Heart right ventricle (tissue), 16 donors: ENCODE data around the gene NAV1. TPM values are rescaled to one million over a fixed set of nuclear protein-coding genes. Genes with fewer than 3 reads are reported as not detected.

Experiments used
- ATAC-seq, 8 donors: fragments of 200-7000 bp; cut with Tn5 transposase; one replicate each; pipeline ENCODE4 v1.9.1; 2020; ENCODE audit warnings: mild to moderate bottlenecking in 8 of 8, moderate library complexity in 8 of 8, moderate number of reproducible peaks in 1 of 8
- DNase-seq, 2 donors: peaks; one replicate each; pipeline ENCODE4 v3.0.0-alpha.2; 2020
- H3K27ac ChIP-seq, 10 donors: fragments of 200-600 bp; sonication (generic) in 2 of 10; one replicate each; pipeline versions ENCODE4 v1.5.0 to v1.8.0; 2020 to 2022; ENCODE audit warnings: mild to moderate bottlenecking in 3 of 10
- H3K27me3 ChIP-seq, 7 donors: fragments of 200-600 bp; one replicate each; pipeline ENCODE4 v1.8.0; 2021 to 2022; ENCODE audit warnings: mild to moderate bottlenecking in 2 of 7
- H3K36me3 ChIP-seq, 9 donors: fragments of 200-600 bp; sonication (generic) in 1 of 9; one replicate each; pipeline versions ENCODE4 v1.5.0 to v1.8.0; 2020 to 2022; ENCODE audit warnings: mild to moderate bottlenecking in 2 of 9
- H3K4me1 ChIP-seq, 9 donors: fragments of 200-600 bp; sonication (generic) in 1 of 9; one replicate each; pipeline versions ENCODE4 v1.5.0 to v1.8.0; 2020 to 2022; ENCODE audit warnings: mild to moderate bottlenecking in 4 of 9
- H3K4me3 ChIP-seq, 10 donors: fragments of 200-600 bp; sonication (generic) in 2 of 10; one replicate each; pipeline versions ENCODE4 v1.5.0 to v1.8.0; 2020 to 2022; ENCODE audit warnings: mild to moderate bottlenecking in 7 of 10, moderate library complexity in 2 of 10
- H3K9me3 ChIP-seq, 11 donors: fragments of 200-600 bp in 10 of 11; sonication (generic) in 2 of 11; one replicate each; pipeline versions ENCODE4 v1.5.0 to v1.8.0; 2013 to 2022; ENCODE audit warnings: mild to moderate bottlenecking in 2 of 11, control low read depth in 1 of 11, moderate library complexity in 1 of 11
- WGBS, 2 donors: extraction: QIAGEN DNeasy Blood & Tissue Kit; methylation state at CpG; one replicate each; pipeline ENCODE4 v1.1.7; 2013; ENCODE audit warnings: inconsistent platforms in 1 of 2; 5-methylcytosine and 5-hydroxymethylcytosine counted together
- intact Hi-C, 10 donors: fragments of 100-400 bp; cut with DNase I; formaldehyde crosslinking; loops; one replicate each; pipeline versions ENCODE4 v1.11.1 to v1.14.2; 2022
- polyA plus RNA-seq, 2 donors: library from polyadenylated mRNA; stranded (reverse); fragments of 200-250 nt; gene quantifications; one replicate each; pipeline ENCODE4 v1.2.3, GENCODE V29; 2013
- total RNA-seq, 10 donors: library from RNA; stranded (reverse); fragmentation: NEBNext Ultra II Directional in 3 of 10; extraction: Animal tissue kit (Norgen Biotek cat#: 25700) in 3 of 10; gene quantifications; one replicate each; pipeline versions ENCODE4 v1.2.1 to v1.2.4, GENCODE V29; 2021 to 2023
- TF ChIP-seq, protein P1 (sequence below), 9 donors: fragments of 200-600 bp; sonication (generic) in 2 of 9; IDR thresholded peaks; one replicate each; pipeline versions ENCODE4 v1.5.0 to v1.8.0; 2021 to 2022; ENCODE audit warnings: antibody characterized with exemption in 9 of 9, mild to moderate bottlenecking in 5 of 9, moderate library complexity in 1 of 9
- donor health status: Arrhythmogenic right ventricular cardiomyopathy.
- donor health status: ischemic (EF 13 %, LVEDD 7.1; RV severe dilation, severe dysfunction).
- donor health status: healthy with polysubstance abuse.
- donor health status: DM: no; HTN: yes; CAD: no.
- donor health status: DM: no; HTN: no; CAD: no.
- donor health status: ischemic (EF 25% LVEDD 6.9; RV normal size, moderate dysfunction).
- donor health status: ischemic (EF 25% LVEDD 5.7; RV mildly dilated, moderate dysfunction).
- donor health status: healthy.
- donor health status: DM: yes; HTN: yes; CAD: no.
- donor health status: Ischemic cardiomyopathy.
- donor health status: ischemic (EF 35%, LVEDD 5.7; RV mildly dilated, moderate dysfunction).
- donor health status: nonischemic (EF 11% LVEDD 7.7; RV severe dilation, severe dysfunction).
- donor health status: DM: yes; HTN: yes; CAD: no.
- donor health status: PGD.
- donor health status: ischemic (EF 29% LVEDD 5.4; RV normal size, mild dysfunction).
- donor health status: nonischemic (EF 23%, LVEDD 6.1; RV moderate dilation, normal function).

Gene NAV1
- total and polyA plus RNA-seq, 12 donors = 13.7 to 111 (median 81.8) TPM

DNA sequence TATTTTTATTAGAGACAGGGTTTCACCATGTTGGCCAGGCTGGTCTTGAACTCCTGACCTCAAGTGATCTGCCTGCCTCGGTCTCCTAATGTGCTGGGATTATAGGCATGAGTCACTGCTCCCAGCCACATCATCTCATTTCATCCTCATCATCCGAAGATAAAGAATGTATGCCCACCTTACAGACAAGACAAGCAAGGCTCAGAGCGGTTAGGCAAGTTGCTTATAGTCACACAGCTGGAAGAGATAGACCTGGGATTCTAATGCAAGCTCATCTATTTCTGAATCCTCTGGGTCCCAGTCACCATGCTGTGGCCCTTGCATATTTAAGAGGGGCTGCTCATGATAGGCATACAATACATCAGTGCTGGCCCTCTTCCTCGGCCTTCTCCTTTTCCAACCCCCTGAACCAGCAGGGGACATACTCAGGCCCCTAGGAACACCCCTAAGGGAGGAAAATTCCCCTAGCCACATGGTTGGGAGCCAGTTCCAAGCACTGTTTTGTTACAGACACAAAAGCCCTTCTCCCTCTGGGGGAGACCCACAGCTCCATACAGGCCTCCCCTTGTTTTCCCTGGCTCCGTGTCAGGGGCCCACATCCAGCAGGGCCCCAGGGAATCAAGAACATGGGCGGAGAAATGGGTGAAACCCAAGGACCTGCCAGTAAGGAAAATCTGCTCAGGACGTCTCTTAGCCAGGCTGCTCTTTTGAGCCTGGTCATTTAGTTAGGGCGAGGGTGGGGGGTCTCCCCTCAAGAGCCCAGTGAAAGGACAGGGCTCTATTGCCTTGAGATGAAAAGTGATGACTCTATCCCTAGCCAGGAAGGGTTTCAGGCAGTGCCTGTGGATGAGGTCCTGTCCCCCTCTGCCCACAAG lies 38.9 kb upstream of the NAV1 start:
- peaks cover 6 to 96% (median 77%) of the 10 kb centered on the region in 9 donors for H3K4me1 ChIP-seq
- intact Hi-C loops = no loop called here
- H3K27ac ChIP-seq = peak overlapping the region; percentile 17 to 96 (median 76)
- WGBS, 2 donors = 65 to 81% methylated on average over 8 of the region's 8 CpGs
- H3K36me3 ChIP-seq = peaks cover 0 to 37% (median 4%) of the 10 kb centered on the region in 9 donors
- no peaks in the 10 kb centered on the region for H3K27me3 ChIP-seq
- H3K9me3 ChIP-seq = no peaks in the 10 kb centered on the region
- DNase-seq (peak in 1 of 2 donors; percentile 47), ATAC-seq (peak; percentile 4 to 42 (median 30))
- no peak overlapping the region for H3K4me3 ChIP-seq
- TF ChIP-seq, protein P1, sequence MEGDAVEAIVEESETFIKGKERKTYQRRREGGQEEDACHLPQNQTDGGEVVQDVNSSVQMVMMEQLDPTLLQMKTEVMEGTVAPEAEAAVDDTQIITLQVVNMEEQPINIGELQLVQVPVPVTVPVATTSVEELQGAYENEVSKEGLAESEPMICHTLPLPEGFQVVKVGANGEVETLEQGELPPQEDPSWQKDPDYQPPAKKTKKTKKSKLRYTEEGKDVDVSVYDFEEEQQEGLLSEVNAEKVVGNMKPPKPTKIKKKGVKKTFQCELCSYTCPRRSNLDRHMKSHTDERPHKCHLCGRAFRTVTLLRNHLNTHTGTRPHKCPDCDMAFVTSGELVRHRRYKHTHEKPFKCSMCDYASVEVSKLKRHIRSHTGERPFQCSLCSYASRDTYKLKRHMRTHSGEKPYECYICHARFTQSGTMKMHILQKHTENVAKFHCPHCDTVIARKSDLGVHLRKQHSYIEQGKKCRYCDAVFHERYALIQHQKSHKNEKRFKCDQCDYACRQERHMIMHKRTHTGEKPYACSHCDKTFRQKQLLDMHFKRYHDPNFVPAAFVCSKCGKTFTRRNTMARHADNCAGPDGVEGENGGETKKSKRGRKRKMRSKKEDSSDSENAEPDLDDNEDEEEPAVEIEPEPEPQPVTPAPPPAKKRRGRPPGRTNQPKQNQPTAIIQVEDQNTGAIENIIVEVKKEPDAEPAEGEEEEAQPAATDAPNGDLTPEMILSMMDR (IDR thresholded peaks at IDR 0.05) = no peak

DNA sequence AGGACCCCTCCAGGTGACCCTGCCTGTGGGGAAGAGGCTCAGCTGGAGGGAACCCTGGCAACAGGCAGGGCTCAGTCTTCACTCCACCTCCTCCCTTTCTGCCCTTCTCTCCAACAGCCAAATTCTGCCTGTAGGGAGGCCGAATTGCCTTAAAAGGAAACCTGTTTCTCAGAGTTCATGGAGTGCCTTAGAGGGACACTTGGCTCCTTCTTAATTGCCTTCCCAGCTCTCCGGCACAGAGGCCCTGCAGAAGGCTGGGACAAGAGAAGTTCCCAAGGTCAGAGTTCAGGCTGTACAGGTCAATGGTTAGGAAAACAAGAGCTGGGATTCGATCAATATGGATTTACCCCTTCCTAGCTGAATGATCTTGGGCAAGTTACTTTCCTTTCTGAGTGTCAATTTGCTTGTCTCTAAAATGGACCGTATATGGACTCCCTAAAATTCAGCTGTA lies 38.2 kb upstream of the NAV1 start:
- intact Hi-C loops = no loop called here
- 55 to 61% methylated on average over 4 of the region's 4 CpGs for WGBS, 2 donors
- Histone ChIP-seq H3K4me1 (peaks cover 3 to 96% (median 77%) of the 10 kb centered on the region in 9 donors), H3K36me3 (peaks cover 0 to 30% (median 0%) of the 10 kb centered on the region in 9 donors), H3K27ac (peak overlapping the region; percentile 17 to 96 (median 76)), H3K27me3 (no peaks in the 10 kb centered on the region), H3K9me3 (no peaks in the 10 kb centered on the region), H3K4me3 (no peak overlapping the region)
- TF ChIP-seq, protein P1 (IDR thresholded peaks at IDR 0.05) = no peak
- DNase-seq (peak in 1 of 2 donors; percentile 25), ATAC-seq (peak; percentile 24 to 47 (median 40))

DNA sequence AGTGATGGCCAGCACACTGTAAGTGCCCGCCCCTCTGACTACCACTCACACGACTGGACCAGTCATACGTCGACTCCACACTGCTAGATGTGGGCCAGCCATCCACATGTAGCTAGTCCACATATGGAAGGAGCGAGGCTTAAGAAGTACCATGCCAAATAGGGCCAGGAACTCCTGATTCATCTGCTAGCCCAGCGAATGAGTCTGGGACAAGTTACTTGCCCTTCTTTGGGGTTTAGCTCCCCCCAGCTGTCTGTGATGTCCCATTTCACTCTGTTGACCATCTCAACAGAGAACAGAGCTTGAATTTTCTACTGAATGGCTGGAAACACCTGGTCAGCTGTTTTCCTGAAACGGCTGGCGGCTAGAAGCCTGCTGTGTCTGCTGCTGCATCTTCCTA lies 37.8 kb upstream of the NAV1 start:
- Histone ChIP-seq H3K4me1 (peaks cover 3 to 96% (median 77%) of the 10 kb centered on the region in 9 donors), H3K27ac (peak overlapping the region in 9 of 10 donors; percentile 3 to 96 (median 77)), H3K4me3 (no peak overlapping the region), H3K36me3 (peaks cover 0 to 25% (median 0%) of the 10 kb centered on the region in 9 donors), H3K27me3 (no peaks in the 10 kb centered on the region), H3K9me3 (no peaks in the 10 kb centered on the region)
- no peak for ATAC-seq
- DNase-seq = no peak
- intact Hi-C loops = no loop called here
- 83 to 92% methylated on average over 8 of the region's 8 CpGs for WGBS, 2 donors
- TF ChIP-seq, protein P1 (IDR thresholded peaks at IDR 0.05) = no peak

DNA sequence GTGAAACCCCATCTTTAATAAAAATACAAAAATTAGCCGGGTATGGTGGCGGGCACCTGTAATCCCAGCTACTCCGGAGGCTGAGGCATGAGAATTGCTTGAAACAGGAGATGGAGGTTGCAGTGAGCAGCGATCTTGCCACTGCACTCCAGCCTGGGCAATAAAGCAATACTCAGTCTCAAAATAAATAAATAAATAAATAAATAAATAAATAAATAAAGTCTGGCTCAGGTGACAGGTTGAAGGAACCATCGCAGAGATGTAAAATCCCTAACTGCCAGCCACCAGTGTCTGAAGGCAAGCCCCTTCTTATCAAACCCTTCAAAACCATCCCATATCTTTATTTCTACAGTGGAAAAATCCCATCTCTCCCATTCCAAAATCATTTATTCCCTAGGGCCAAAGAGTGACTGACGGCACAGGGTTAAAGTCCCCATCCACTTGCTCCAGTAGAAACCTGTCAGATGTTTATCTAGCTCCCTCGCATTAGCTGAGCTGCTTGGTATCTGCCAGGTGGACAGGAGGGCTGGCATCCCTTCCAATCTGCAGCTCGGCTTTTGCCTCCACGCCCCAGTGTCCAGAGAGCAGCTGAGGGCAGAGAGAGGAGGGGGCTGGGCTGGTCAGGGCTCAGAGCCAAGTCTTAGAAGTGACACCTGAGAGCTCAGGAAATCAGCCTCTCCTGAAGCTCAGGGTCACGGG lies 37.0 kb upstream of the NAV1 start:
- DNase-seq (no peak), ATAC-seq (no peak)
- TF ChIP-seq, protein P1 (IDR thresholded peaks at IDR 0.05) = no peak
- peaks cover 3 to 93% (median 72%) of the 10 kb centered on the region in 9 donors for H3K4me1 ChIP-seq
- peaks cover 0 to 24% (median 0%) of the 10 kb centered on the region in 9 donors for H3K36me3 ChIP-seq
- 72 to 89% methylated on average over 10 of the region's 10 CpGs for WGBS, 2 donors
- H3K27ac ChIP-seq = peak overlapping the region in 7 of 10 donors; percentile 53 to 98 (median 94)
- no peak overlapping the region for H3K4me3 ChIP-seq
- intact Hi-C loops = no loop called here
- no peaks in the 10 kb centered on the region for H3K9me3 ChIP-seq
- H3K27me3 ChIP-seq = no peaks in the 10 kb centered on the region
